GM12878 (cell line): ENCODE data around the gene PLRG1. TPM values are rescaled to one million over a fixed set of nuclear protein-coding genes. Genes with fewer than 3 reads are reported as not detected.
A peak's percentile ranks its signal among the peaks of the same experiment; 100 is the strongest.

Experiments
- ATAC-seq: fragments of 200-7000 bp; cut with Tn5 transposase; 3 replicates; pipeline ENCODE4 v1.9.1; 2020; ENCODE audit warnings: mild to moderate bottlenecking, moderate library complexity
- BruUV-seq: library from RNA; stranded (reverse); fragments of 400-500 nt; replicated peaks from 2 replicates; lab custom pipeline; 2021; lab: Mats Ljungman, UMichigan
- CTCF ChIA-PET: fragments of 300-600 bp; sonication (Branson Sonifier 250); formaldehyde crosslinking; extraction: SDS; loops from one replicate; lab custom pipeline; 2021; ENCODE audit warnings: inconsistent platforms; lab: Yijun Ruan, JAX
- POLR2A ChIA-PET: fragments of 350-600 bp; formaldehyde crosslinking; extraction: SDS; loops from one replicate; lab custom pipeline; 2021; ENCODE audit warnings: inconsistent platforms; lab: Charles Lee
- RAD21 ChIA-PET: fragments of 300-600 bp; sonication (Branson Sonifier 250); formaldehyde crosslinking; loops from one replicate; lab custom pipeline; 2023; ENCODE audit warnings: antibody characterized with exemption; ENCODE audit not compliant: unreplicated experiment; lab: Charles Lee
- SMC1A ChIA-PET: fragments of 300-600 bp; sonication (Branson Sonifier 250); formaldehyde crosslinking; loops from one replicate; lab custom pipeline; 2023; ENCODE audit not compliant: unreplicated experiment, uncharacterized antibody; lab: Charles Lee
- DNase-seq: peaks from one replicate; pipeline ENCODE4 v3.0.0-alpha.2; 2011; ENCODE audit warnings: low read depth, low spot score
- FAIRE-seq: peaks from 3 replicates; lab custom pipeline; 2011; peaks lifted over from hg19 to GRCh38; lab: Jason Lieb, UNC
- H2AFZ ChIP-seq: 2 replicates; pipeline ENCODE4 v1.6.0; 2011; ENCODE audit warnings: low read depth, low read length, control low read depth; ENCODE audit not compliant: control insufficient read depth
- H3K27ac ChIP-seq: 2 replicates; pipeline ENCODE4 v1.5.1; 2011; ENCODE audit warnings: control low read depth; ENCODE audit not compliant: control insufficient read depth, insufficient read depth
- H3K27me3 ChIP-seq, 2 experiments: replicated peaks in 1 of 2; 2 replicates each; pipeline versions ENCODE4 v1.6.0 to v1.6.1; 2011; ENCODE audit warnings: low read length in 1 of 2; ENCODE audit not compliant: control insufficient read depth in 2 of 2, insufficient read depth in 2 of 2
- H3K36me3 ChIP-seq, 2 experiments: 2 replicates each; pipeline ENCODE4 v1.5.1; 2011; ENCODE audit warnings: low read length in 1 of 2; ENCODE audit not compliant: control insufficient read depth in 2 of 2, insufficient read depth in 2 of 2
- H3K4me1 ChIP-seq: 2 replicates; pipeline ENCODE4 v1.6.1; 2011; ENCODE audit warnings: mild to moderate bottlenecking, low read length, moderate library complexity, mixed read lengths; ENCODE audit not compliant: control insufficient read depth, insufficient read depth
- H3K4me2 ChIP-seq: 2 replicates; pipeline ENCODE4 v1.6.0; 2011; ENCODE audit warnings: control low read depth; ENCODE audit not compliant: control insufficient read depth, insufficient read depth
- H3K4me3 ChIP-seq: fragments of 200-600 bp; sonication (generic); 2 replicates; pipeline ENCODE4 v1.5.1; 2016
- H3K79me2 ChIP-seq: 2 replicates; pipeline ENCODE4 v1.6.0; 2011; ENCODE audit warnings: low read length; ENCODE audit not compliant: control insufficient read depth, insufficient read depth
- H3K9ac ChIP-seq: 2 replicates; pipeline ENCODE4 v1.8.0; 2011; ENCODE audit warnings: low read length, control low read depth, mixed read lengths; ENCODE audit not compliant: control insufficient read depth, insufficient read depth
- H3K9me3 ChIP-seq: replicated peaks from 3 replicates; pipeline ENCODE4 v1.5.1; 2011; ENCODE audit warnings: mild to moderate bottlenecking, low read length; ENCODE audit not compliant: control insufficient read depth, insufficient read depth
- H4K20me1 ChIP-seq: 2 replicates; pipeline ENCODE4 v1.6.0; 2011; ENCODE audit not compliant: control insufficient read depth, insufficient read depth
- ATF7 ChIP-seq: fragments of 450-650 bp; IDR thresholded peaks from 2 replicates; pipeline ENCODE4 v1.6.1; 2016; ENCODE audit warnings: low read depth, mild to moderate bottlenecking
- BCL11A ChIP-seq: IDR thresholded peaks from 2 replicates; pipeline ENCODE4 v1.6.1; 2011; ENCODE audit warnings: low read depth, low read length
- BRCA1 ChIP-seq: IDR thresholded peaks from 2 replicates; pipeline ENCODE4 v1.6.1; 2011; ENCODE audit warnings: low read depth, low read length, improper control_type of control experiment
- CHD4 ChIP-seq: fragments of 200-600 bp; sonication (generic); IDR thresholded peaks from 2 replicates; pipeline ENCODE4 v1.6.1; 2016; ENCODE audit warnings: mild to moderate bottlenecking
- DPF2 ChIP-seq: fragments of 450-650 bp; IDR thresholded peaks from 2 replicates; pipeline ENCODE4 v1.6.1; 2017; ENCODE audit warnings: mild to moderate bottlenecking
- EP300 ChIP-seq, 2 experiments: fragments of 150-350 bp in 1 of 2; IDR thresholded peaks; 2 replicates each; pipeline ENCODE4 v1.6.1; 2011 to 2012; ENCODE audit warnings: low read depth in 2 of 2, low read length in 2 of 2, borderline replicate concordance in 1 of 2, improper control_type of control experiment in 1 of 2, inconsistent platforms in 1 of 2; ENCODE audit not compliant: control insufficient read depth in 1 of 2
- JUNB ChIP-seq: IDR thresholded peaks from 2 replicates; pipeline ENCODE4 v1.6.1; 2016; ENCODE audit warnings: antibody characterized with exemption, mild to moderate bottlenecking
- KDM1A ChIP-seq: fragments of 200-600 bp; sonication (generic); IDR thresholded peaks from 2 replicates; pipeline ENCODE4 v1.6.1; 2016; ENCODE audit warnings: borderline replicate concordance
- MTA2 ChIP-seq: fragments of 450-650 bp; IDR thresholded peaks from 2 replicates; pipeline ENCODE4 v1.6.1; 2016; ENCODE audit warnings: low read depth, mild to moderate bottlenecking, moderate library complexity
- NBN ChIP-seq: fragments of 450-650 bp; IDR thresholded peaks from 2 replicates; pipeline ENCODE4 v1.6.1; 2016
- PAX5 ChIP-seq: IDR thresholded peaks from 2 replicates; pipeline ENCODE4 v1.6.1; 2011; ENCODE audit warnings: low read depth, low read length, borderline replicate concordance
- RUNX3 ChIP-seq: IDR thresholded peaks from 2 replicates; pipeline ENCODE4 v1.6.1; 2012; ENCODE audit warnings: low read length, inconsistent platforms
- SPI1 ChIP-seq: IDR thresholded peaks from 2 replicates; pipeline ENCODE4 v1.6.1; 2011; ENCODE audit warnings: low read depth, mild to moderate bottlenecking, low read length, moderate library complexity, borderline replicate concordance; ENCODE audit not compliant: insufficient read depth
- WGBS: methylation state at CpG from one replicate; pipeline ENCODE4 v1.1.6; 2016; ENCODE audit warnings: low lambda C conversion rate; ENCODE audit not compliant: insufficient replicate concordance, insufficient coverage; ENCODE audit errors: missing lambda C conversion rate; 5-methylcytosine and 5-hydroxymethylcytosine counted together
- in situ Hi-C: fragments of 300-500 bp; cut with MboI; formaldehyde crosslinking; loops from 9 replicates; pipeline ENCODE4 v1.14.3; 2018; ENCODE audit warnings: mixed read lengths
- intact Hi-C: fragments of 100-400 bp; cut with micrococcal nuclease; formaldehyde crosslinking; loops from one replicate; pipeline ENCODE4 v1.14.2; 2022; ENCODE audit not compliant: unreplicated experiment
- polyA plus RNA-seq, 11 experiments: library from polyadenylated mRNA; depleted of rRNA in 4 of 11; unstranded in 6 of 11; stranded (reverse) in 5 of 11; fragments of >200 nt; fragmentation: Nextera tagmentation in 4 of 11; fragmentation: Illumina TruSeq in 1 of 11; extraction: Ambion mirVana in 4 of 11; extraction: Trizol in 1 of 11; gene quantifications; 1 replicate in 1 of 11; 2 replicates in 10 of 11; pipeline versions ENCODE4 v1.2.1 to v1.2.3, GENCODE V29; 2011 to 2016; ENCODE audit warnings: inconsistent platforms in 2 of 11, missing spikeins in 2 of 11, low read depth in 1 of 11
- total RNA-seq, 4 experiments: library from RNA; depleted of rRNA in 3 of 4; stranded (reverse); fragments of >200 nt in 3 of 4; fragmentation: Illumina TruSeq in 1 of 4; extraction: Trizol in 1 of 4; gene quantifications; 2 replicates each; pipeline versions ENCODE4 v1.2.1 to v1.2.3, GENCODE V29; 2013 to 2021
- TF ChIP-seq, protein P1 (sequence below): IDR thresholded peaks from 2 replicates; pipeline ENCODE4 v1.6.1; 2012; ENCODE audit warnings: low read length, inconsistent platforms
- TF ChIP-seq, protein P2 (sequence below): fragments of 450-650 bp; IDR thresholded peaks from 2 replicates; pipeline ENCODE4 v1.6.1; 2017; ENCODE audit warnings: low read depth, mild to moderate bottlenecking, moderate library complexity

PLRG1 gene
- total and polyA plus RNA-seq, 10 of the 15 experiments (the other 5 are each of a cell fraction or from before 2014, with no cell fraction given), result 54.7 to 182 (median 111) TPM

DNA sequence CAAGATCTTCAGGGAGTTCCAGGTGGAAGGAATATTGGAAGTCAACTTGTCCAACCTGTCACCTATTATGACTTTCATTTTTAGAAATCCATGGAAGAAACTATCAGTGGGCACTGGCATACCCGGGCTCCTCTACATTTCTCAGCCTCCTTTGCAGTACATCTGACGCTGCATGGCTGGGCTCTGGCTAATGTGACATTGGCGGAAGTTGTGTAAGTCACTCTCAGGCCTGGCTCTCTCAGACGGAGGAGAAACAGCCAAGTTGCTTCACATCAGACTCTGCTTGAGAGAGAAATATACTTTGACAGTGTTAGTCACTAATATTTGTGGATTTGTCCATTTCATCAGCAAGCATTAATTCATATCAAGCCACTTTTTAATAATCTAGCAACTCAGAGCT, 63.1 kb downstream of the PLRG1 start:
- H3K27me3 ChIP-seq, result peaks cover 5 to 7% of the 10 kb centered on the region in 2 experiments
- no peak overlapping the region for H3K9ac ChIP-seq
- WGBS, result 32% methylated on average over 4 of the region's 4 CpGs
- TF ChIP-seq SPI1 (no peak), KDM1A (no peak), CHD4 (no peak), BRCA1 (no peak)
- CTCF ChIA-PET, result interaction anchor here (1.1 to 1.2 kb wide), 2 partner anchors 9 to 18 kb away, joined by 3 read pairs; no protein-coding TSS in a partner anchor
- DNase-seq, result no peak
- H2AFZ ChIP-seq, result no peak overlapping the region
- intact Hi-C loops, result no loop called here
- no peak for FAIRE-seq
- in situ Hi-C loops, result no loop called here
- no peaks in the 10 kb centered on the region; the same call in 2 of the 3 replicates for H3K9me3 ChIP-seq
- H3K4me3 ChIP-seq, result no peak overlapping the region
- POLR2A ChIA-PET, result no interaction called here
- no peak overlapping the region for H3K4me2 ChIP-seq
- H4K20me1 ChIP-seq, result no peaks in the 10 kb centered on the region
- BruUV-seq, result no TSS peak
- H3K36me3 ChIP-seq, result no peaks in the 10 kb centered on the region
- SMC1A ChIA-PET, result interaction anchor here (0.6 kb wide), 1 partner anchor 12 kb away, joined by 3 read pairs; no protein-coding TSS in a partner anchor
- peaks cover 7% of the 10 kb centered on the region; the same call in 1 of the 2 replicates for H3K4me1 ChIP-seq
- no peak for ATAC-seq
- RAD21 ChIA-PET, result interaction anchor here (0.6 kb wide), 1 partner anchor 8 kb away, joined by 5 read pairs; no protein-coding TSS in a partner anchor
- H3K27ac ChIP-seq, result no peak overlapping the region
- no peaks in the 10 kb centered on the region for H3K79me2 ChIP-seq

DNA sequence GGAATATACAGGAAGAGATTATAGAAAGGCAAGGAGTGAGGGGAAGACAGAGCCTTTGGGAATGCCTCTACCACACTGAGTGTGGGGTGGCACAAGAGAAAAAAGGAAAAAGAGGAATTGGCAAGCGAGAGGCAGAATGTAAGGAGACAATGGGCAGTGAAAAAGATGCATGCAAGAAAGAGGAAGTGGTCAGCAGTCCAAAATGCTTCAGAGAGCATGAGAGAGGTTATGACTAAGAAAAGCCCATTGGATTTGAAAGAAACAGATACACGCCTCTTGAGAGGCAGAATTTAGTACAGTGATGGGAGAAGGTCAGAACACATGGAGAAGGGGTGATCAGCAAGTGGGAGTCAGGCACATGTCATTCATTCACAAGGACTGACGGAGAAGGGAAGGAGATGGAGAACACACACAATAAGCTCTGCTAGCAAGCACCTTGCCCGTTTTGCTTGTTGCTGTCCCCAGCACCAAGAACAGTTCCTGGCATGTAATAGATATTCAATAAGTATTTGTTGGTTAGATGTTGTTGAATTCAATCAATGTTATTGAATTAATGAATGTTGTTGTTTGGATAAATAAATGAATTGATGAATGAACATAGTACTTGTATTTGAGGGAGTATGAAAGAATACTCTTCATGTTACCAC, 65.0 kb downstream of the PLRG1 start:
- peak; percentile 99 for ATAC-seq
- peak; percentile 41 for DNase-seq
- no peaks in the 10 kb centered on the region for H4K20me1 ChIP-seq
- H3K4me2 ChIP-seq, result no peak overlapping the region; the same call in 1 of the 2 replicates
- H3K79me2 ChIP-seq, result no peaks in the 10 kb centered on the region
- ChIA-PET CTCF (interaction anchor here (0.6 to 1.7 kb wide), 3 partner anchors 12 to 843 kb away, joined by 3 to 4 read pairs (median 4); no protein-coding TSS in a partner anchor), POLR2A (no interaction called here), SMC1A (no interaction called here), RAD21 (no interaction called here)
- no peak overlapping the region for H2AFZ ChIP-seq
- no peak overlapping the region for H3K4me3 ChIP-seq
- FAIRE-seq, result peak; percentile 52
- peaks cover 0 to 3% of the 10 kb centered on the region in 2 experiments; a peak in 2 of 4 replicates for H3K27me3 ChIP-seq
- no peaks in the 10 kb centered on the region for H3K36me3 ChIP-seq
- in situ Hi-C loops, result no loop called here
- WGBS, result 1% methylated on average over 4 of the region's 4 CpGs
- H3K27ac ChIP-seq, result no peak overlapping the region
- peaks cover 7% of the 10 kb centered on the region; the same call in 1 of the 2 replicates for H3K4me1 ChIP-seq
- no TSS peak for BruUV-seq
- intact Hi-C loops, result no loop called here
- H3K9ac ChIP-seq, result no peak overlapping the region
- no peaks in the 10 kb centered on the region; the same call in 2 of the 3 replicates for H3K9me3 ChIP-seq
- peak; percentile 48 for TF ChIP-seq JUNB
- 0 out of 2 replicates have a peak, but pooled peaks have one; percentile 15 for TF ChIP-seq ATF7
- TF ChIP-seq NBN, result peak; percentile 60; the same call in 1 of the 2 replicates
- TF ChIP-seq DPF2, result peak; percentile 89
- TF ChIP-seq BCL11A, result peak; percentile 71
- peak; percentile 60 for TF ChIP-seq MTA2
- no peak for TF ChIP-seq BRCA1
- TF ChIP-seq RUNX3, result peak; percentile 66
- TF ChIP-seq PAX5, result peak; percentile 60; the same call in 1 of the 2 replicates
- TF ChIP-seq, protein P1, sequence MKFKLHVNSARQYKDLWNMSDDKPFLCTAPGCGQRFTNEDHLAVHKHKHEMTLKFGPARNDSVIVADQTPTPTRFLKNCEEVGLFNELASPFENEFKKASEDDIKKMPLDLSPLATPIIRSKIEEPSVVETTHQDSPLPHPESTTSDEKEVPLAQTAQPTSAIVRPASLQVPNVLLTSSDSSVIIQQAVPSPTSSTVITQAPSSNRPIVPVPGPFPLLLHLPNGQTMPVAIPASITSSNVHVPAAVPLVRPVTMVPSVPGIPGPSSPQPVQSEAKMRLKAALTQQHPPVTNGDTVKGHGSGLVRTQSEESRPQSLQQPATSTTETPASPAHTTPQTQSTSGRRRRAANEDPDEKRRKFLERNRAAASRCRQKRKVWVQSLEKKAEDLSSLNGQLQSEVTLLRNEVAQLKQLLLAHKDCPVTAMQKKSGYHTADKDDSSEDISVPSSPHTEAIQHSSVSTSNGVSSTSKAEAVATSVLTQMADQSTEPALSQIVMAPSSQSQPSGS, result peak; percentile 23; the same call in 1 of the 2 replicates
- peak in 1 of 2 experiments; percentile 82; a peak in 2 of 4 replicates for TF ChIP-seq EP300 (IDR thresholded peaks at IDR 0.05; ENCODE audit: borderline replicate concordance in 1 of 2, control insufficient read depth in 1 of 2, low read depth in 2 of 2, low read length in 2 of 2)
- TF ChIP-seq, protein P2, sequence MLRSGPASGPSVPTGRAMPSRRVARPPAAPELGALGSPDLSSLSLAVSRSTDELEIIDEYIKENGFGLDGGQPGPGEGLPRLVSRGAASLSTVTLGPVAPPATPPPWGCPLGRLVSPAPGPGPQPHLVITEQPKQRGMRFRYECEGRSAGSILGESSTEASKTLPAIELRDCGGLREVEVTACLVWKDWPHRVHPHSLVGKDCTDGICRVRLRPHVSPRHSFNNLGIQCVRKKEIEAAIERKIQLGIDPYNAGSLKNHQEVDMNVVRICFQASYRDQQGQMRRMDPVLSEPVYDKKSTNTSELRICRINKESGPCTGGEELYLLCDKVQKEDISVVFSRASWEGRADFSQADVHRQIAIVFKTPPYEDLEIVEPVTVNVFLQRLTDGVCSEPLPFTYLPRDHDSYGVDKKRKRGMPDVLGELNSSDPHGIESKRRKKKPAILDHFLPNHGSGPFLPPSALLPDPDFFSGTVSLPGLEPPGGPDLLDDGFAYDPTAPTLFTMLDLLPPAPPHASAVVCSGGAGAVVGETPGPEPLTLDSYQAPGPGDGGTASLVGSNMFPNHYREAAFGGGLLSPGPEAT, result peak; percentile 63; the same call in 1 of the 2 replicates
